ENCODE measurements around the gene NME9.

The NME9 gene

DNA sequence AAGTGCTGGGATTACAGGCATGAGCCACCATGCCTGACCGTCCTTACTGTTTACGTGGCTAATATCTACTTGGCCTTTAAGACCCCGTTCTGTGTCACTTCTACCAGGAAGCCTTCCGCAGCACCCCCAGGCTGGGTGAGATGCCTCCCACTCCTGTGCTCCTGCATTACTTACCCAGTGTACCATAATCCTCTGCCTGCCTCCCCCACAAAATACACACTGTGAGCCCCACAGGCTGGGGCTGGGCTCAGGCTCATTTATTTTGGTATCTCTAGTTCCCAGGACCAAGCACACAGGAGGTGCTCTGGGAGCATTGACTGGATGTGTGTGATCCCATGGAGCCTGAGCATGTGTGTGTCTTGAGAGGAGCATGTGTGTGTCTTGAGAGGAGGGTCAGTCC is 33.7 kb upstream of the NME9 start:
- in situ Hi-C loops (cut with HindIII; ENCODE audit: low sequenced_read_pairs): no loop called here

DNA sequence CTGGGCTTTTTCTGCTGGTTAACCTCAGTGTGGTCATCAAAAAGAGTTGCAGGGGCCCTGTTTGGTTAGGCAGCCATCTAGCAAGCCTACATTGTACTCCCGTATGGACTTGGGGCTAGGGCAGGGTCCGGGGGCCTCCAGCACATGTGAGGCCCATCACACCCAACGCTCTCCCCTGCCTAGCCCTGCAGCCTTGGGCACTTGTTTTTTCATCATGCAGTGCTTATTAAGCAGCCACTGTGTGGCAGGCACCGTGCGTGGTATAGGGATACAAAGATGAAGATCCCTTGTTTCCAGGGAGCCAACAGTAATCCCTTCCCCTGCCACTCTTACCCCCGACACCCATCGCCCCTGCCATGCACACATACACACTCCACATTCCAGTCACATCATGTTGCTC is 32.9 kb upstream of the NME9 start:
- in situ Hi-C loops (cut with HindIII; ENCODE audit: low sequenced_read_pairs): no loop called here

DNA sequence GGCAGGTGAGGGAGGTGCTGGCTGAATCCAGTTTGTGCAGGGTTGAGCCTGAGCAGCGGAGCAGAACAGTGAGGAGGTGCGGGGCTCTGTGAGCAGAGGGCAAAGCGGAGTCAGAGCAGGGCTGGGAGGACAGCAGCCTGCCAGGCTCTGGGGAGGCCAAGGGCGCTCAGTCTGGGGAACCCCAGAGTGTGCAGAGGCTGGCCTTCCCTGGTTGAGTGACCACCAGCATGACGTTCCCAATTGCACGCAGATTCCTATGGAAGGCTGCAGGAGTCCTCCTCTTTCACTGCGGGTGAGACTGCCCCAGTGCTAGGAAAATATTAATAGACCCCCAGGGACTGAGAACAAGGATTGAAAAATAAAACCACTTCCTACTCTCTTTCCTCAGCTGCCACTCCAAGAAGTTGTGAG is 31.9 kb upstream of the NME9 start:
- in situ Hi-C loops (cut with HindIII; ENCODE audit: low sequenced_read_pairs): no loop called here

DNA sequence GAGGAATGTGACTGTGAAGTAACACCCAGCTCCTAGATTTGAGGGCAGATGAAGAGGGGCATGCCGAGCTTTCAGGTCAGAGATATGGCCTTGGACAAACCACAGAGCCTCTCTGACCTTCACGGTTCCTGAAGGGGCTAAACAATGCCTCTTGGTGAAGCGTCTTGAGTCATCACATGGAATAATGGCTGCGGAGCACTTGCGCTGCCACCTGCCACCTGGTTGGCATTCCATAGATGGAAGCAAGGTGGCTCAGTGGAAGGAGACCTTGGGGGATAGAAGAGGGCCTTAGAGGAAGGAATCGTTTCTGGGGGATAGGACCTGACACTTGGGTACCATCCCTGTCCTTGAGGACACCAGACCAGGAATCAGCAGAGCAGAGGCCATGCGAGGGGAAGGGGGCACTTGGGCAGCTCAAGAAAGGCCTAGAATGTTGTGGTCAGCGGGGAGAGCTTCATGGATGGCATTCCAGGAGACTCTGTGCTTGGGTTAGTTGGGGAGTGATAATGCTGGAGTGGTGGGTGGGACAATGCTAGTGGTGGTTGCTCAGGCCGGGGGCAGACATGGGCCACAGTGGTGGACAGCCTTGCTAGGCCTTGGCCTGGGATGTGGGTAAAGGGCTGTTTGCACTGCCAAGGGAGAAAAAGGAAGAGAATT is 31.3 kb upstream of the NME9 start:
- in situ Hi-C loops (cut with HindIII; ENCODE audit: low sequenced_read_pairs): no loop called here

DNA sequence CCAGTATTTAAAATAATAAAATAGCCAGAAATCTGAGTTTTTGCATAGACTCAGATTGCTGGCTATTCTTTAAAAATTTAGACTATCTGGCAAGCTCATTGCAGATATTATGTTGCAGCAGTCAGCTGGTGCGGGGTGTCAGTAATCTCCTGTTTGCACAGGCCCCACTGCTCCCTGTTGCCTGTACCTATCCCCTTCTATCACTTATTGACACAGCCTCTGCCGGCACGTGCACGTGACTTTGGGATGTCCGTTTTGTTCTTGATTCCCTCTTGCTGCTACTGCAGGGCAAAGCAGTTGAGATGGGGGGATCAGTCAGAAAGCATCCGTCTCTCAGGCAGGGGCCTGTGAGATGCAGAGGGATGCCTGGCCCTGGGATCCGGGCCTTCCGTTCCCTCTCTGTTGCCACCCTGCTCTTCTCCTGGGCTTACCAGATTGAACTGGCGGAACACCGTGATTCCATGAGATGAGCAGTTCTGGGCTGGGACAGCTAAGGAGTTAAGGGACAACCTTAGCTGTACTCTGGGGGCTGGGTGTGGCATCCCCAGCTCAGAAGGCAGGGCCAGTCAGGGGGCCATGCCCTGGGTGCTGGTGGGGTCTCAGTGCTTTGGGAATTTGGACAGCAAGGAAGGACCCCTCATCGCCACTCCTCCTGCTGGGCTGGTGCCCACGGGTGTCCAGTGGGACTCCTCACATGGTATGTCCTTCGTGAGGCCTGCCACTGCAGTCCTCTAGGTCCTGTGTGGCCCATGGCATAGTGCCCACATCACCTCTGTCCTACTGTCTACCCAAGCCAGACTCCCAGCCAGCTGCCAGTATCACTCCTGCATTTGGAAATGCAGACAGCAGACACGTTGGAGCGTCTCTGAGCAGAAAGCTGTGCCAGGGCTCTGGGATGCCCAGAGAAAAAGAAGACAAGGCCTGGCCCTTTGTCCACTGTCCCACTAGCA is 30.5 kb upstream of the NME9 start:
- in situ Hi-C loops (cut with HindIII; ENCODE audit: low sequenced_read_pairs): no loop called here

DNA sequence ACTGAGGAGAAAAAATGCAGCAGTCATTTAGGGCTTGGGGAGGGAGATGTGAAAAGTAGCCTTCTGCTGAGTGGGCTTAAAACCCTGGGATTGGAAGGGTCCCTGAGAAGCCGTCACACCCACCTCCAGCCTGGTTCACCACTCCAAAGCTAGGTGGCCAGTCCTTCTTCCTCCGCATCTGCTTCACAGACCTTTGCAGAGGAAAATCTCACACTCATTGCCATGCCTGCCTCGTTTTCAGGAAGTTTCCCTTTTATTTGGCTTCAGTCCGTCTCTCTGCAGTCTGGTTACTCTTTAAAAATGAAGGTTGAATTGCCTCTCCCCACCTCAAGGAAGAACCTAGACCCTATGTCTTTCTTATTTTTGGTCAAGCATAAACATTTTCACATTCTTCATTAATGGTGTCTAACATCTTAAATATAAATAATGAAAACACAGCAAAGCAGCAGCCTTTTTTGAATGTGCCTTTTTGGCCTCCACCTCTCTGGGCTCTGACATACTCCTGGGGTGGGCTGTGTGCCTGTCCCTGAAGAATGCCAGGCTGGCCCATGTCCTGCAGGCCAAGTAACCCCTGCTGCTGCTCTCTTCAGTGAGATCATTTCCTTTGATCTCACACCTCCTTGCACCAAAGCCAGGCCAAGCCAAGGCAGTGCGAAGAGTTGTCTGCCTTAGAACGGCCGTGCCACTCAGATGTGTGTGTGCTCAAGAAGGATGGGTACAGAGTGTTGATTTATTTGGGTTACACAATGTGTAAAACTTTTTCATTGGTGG is 29.7 kb upstream of the NME9 start:
- in situ Hi-C loops (cut with HindIII; ENCODE audit: low sequenced_read_pairs): no loop called here

DNA sequence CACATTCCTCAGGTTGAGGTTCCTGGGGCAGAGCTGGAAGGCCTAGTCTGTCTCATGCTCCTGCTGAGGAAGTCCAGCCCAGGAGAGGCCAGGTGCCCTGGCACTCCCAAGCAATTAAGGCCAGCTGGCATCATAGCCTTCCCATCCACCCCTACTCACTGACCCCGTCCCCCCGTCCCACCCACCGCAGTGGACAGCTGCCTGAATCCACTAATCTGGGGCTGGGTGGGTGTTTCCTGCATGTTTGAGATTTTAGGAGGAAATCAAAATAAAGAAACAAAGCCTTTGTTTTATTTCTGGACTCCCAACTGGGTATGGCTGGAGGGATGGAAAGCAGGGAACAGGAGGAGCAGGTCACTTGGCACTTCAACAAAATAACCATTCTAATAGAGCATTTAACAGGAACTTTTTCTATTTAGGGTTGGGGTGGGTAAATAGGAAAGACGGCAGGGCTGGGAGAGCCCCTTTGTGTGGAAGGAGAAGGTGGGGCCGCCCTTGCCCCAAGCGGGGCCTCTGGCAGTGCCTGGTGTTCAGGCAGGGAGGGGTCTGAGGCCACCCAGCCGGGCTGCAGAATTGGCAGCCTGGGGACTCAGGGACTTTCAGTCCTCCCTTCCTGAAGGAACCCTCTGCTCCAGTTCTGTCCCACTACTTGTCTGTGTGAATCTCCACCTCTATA is 27.2 kb upstream of the NME9 start:
- in situ Hi-C loops (cut with HindIII; ENCODE audit: low sequenced_read_pairs): no loop called here

DNA sequence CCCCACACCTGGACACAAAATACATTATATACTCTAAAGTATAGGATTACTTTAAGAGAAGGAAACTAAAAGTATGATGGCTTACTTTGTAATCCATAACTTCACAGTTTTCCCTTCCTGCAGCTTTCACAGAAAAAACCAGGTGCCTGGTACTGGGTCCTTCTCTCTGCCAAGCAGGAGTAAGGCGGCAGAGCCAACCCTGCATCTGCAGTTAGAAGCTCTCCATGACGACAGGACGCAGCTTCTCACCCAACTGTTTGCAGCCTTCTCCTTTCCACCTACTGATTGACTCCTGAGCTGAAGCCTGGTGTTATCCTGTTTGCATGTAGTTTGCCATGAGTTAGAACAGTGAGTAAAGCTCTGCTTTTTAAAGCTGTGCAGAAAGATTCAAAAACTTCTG is 25.4 kb upstream of the NME9 start:
- in situ Hi-C loops (cut with HindIII; ENCODE audit: low sequenced_read_pairs): no loop called here

DNA sequence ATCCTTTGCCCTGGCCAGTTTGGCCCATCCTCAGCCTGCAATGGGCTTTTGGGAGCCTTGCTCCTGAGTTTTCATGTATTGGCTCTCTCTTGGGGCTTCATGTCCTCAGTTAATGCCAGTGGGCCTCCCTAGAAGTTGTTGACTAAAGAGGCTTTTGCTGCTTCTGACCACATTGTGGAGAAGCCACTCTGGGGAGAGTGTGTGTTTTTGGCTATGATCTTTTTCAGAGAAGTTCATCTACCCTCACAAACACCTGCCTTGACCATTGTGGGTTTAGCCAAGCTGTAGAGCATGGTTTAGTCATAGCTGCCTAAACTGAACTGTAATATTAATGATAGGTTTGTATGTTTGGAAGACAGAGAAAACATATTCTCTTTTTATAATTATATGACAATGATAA is 24.7 kb upstream of the NME9 start:
- in situ Hi-C loops (cut with HindIII; ENCODE audit: low sequenced_read_pairs): no loop called here

DNA sequence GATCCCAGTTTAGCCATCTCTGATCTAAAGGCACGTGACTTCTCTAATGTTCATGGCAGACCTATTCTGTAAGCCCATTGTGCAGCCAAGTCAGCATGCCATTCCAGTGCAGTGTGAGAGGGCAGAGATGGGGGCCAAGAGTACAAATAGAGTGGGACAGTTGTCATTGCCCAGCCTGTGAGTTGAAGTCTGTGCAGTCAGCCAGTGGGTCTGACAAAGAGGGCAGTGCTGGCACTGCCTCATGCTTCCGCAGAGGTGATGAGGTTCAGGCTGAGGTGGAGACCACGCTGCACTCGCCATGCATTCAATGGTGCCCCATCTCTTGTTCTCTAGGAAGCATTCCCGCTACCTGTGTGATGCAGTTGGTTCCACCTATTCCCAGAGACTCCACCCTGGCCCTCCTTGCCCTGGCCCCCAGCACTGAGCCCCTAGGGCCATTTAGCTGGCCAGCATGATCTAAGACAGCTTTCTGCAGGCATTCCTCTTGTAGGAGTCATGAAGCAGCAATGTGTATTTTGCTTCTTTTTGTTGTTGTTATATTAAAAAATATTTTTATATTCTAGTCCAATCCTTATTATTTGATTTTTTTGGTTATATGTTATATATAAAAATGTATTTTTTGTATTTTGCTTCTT is 22.4 kb upstream of the NME9 start:
- in situ Hi-C loops (cut with HindIII; ENCODE audit: low sequenced_read_pairs): no loop called here

DNA sequence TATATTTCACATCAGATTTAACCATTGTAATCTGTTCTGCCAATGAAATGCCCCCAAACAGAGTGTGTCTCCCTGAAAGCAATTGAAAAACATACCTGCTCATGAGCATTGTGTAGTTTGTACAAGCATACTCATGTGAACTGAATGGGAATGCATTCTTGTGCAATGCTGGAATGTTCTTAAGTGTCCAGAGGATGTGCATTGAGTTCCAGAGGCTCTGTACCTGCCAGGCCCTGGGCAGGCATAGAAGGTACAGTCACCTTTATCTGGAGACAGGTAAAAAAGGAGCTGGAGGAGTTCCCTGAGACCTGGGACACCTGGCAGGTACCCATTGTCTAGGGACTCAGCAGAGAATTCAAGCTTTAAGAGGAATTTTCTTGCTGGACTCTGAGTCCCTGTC is 21.5 kb upstream of the NME9 start:
- in situ Hi-C loops (cut with HindIII; ENCODE audit: low sequenced_read_pairs): no loop called here

DNA sequence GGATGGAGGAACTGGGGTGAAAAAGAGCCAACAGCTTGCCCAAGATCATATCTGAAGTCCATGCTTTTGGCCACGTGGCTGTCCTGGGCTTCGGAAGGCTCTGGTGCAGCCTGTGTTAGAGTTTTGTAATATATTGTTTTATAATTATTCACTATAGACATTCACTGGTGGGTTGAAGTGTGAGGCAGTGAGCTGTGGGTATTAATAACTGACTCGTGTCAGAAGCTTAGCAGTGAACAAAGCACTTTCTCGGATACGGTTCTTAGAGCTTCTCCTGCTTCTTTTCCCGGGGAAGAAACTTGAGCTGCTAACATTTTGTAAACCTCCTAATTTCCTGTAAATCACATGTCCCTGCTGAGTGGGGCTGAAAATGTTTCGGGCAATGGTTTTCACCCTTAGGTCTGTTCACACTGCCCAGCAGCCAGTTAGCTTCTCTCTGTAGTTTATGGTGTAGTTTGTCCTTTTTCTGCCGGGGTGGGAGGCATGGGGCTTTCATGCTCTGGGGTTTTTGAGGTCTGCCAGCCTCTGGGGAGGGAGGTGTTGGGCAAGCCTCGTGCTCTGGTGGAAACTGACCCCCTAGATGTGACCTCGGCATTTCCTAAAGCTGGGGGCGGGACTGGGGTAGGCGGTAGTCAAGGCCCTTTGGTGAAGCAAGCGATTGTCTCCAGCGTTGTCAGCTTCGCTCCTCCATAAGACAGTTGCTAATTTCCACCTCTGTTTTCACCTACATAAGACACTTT is 20.4 kb upstream of the NME9 start:
- in situ Hi-C loops (cut with HindIII; ENCODE audit: low sequenced_read_pairs): no loop called here

DNA sequence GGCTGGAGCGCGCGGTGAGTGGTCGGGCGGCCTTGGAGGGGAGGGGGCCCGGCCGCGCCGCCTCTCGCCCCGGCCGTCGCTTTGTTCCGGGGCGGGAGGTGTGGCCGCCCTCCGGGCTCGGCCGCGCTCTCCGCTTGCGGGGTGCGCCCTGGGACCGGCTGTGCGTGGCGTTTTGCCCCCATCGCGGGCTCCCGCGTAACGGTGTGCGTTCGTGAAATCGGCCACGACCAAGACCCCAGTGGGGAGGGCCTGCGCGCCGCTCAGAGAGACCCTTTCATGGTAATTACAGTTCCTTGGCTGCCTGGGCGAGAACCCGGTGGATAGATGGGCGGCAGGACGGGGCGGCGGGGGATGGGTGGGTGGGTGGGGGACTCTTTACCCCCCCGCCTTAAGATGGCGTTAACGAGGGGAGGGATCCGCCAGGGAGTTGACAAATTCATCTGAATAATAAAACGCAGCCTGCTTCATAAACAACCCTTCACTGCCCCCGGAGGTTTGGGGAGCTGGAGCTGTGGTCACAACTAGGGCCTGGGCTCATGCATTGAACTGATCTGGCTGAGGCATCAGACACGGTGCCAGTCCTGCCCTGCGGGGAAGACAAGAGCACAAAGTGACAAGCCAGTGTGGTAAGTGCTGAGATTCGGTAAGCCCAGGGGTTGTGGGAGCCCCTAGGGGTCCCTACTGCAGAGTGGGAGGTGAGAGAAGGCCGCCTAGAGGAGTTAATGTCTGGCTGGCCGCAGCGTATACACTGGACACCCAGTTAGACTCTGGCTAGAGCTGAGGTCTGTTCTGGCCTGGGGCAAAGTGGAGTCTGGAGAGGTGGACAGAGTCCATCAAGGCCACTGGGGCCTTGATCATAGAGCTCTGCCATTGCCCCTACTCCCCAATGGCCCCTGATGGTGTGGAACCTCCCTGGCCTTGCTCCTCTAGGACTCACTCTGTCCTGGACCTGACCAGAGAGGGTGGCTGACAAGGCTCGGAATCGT is 19.4 kb upstream of the NME9 start:
- in situ Hi-C loops (cut with HindIII; ENCODE audit: low sequenced_read_pairs): no loop called here

DNA sequence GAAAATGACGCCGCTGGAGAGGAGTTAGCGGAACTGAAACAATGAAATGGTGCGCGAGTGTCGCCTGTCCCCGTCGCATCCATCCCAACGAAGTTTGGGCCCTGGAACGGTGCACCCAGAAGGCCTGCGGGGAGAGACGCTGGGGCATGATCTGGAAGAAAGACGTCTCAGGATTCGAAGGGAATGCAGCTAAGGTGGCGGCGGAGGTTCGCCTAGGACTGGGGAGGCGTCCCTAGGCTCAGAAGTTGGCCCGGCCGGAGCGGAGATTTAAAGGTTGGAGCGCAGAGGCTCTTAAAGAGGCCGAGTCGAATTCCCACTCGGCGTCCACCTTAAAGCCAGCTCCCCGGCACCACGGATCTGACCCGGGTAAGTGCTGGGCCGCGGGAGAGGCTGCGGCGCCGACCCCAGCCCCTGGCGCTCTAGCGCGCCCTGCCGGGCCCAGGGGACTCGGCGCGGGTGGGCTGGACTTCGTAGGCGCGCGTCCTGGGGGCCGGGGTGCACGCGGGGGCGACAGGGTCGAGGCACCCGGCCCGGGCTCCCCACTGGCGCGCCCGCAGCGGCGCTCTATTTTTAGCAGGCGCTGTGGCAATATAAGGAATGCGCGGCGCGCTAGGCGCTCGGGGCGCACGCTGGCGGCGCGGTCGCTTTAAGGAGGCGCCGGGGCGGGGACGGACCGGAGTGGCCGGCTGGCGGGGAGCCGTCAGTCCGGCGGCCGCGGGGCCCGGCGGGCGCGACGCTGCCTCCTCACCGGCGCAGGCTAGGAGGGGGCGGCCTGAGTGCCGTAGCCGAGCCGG is 18.5 kb upstream of the NME9 start, which contains the start of gene MRAS:
Gene MRAS (plus strand): TSS at position 620 of the 794 bp plus-strand sequence. CDS start 24,305 bp downstream, outside the sequence.
- in situ Hi-C loops (cut with HindIII; ENCODE audit: low sequenced_read_pairs): no loop called here

DNA sequence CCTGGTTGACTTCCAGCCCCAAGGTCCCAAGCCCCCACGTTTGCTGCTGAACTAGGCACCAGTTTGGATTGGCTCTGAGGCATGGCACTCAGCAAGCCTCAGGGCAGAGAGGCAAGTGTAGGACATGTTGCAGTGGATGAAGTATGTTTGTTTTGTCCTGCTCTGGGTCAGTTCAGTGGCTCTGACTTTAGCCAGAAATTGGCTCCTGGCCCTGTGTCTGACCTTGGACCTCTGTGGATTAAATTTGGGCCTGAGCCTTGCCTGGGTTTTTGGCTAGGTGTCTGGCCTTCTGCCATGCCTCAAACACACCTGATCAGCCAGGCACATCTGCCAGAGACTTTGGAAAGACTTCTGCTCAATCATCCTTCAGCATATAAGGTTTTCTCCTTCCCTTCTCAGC is 15.1 kb upstream of the NME9 start:
- in situ Hi-C loops (cut with HindIII; ENCODE audit: low sequenced_read_pairs): no loop called here

DNA sequence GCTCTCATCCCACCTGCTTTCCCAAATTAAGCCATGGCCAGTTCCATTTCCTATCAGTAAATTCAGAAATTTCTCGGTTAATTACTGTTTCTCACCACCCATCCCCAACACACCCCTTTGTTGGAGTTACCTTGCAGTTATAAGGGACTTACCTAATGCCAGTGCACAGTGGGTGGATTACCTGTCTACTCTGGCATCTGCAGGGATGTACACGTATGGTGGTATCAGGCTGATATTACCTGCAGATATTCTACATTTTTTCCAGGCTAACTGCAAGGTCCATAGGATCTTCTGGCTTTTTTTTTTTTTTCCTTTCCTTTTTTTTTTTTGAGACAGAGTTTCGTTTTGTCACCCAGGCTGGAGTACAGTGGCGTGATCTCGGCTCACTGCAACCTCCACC is 10.9 kb upstream of the NME9 start:
- in situ Hi-C loops (cut with HindIII; ENCODE audit: low sequenced_read_pairs): no loop called here

DNA sequence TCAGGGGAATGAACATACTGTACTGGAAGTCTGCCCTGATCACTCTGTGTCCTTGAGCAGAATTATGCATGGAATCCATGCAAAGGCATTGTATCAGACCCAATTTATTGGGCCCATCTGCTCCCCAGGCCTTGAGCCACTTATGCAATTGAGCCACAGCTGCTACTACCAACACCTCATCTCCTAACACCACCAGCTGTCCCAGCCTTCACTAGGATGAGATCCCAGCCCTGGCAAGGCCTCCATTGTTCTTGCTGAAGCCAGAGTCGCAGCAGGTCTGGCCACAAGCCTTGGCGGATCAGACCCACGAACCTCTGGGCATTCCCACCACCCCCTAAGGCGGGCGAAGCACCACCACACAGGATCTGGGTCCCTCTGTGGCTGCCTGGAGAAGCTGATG is 9.2 kb upstream of the NME9 start:
- in situ Hi-C loops (cut with HindIII; ENCODE audit: low sequenced_read_pairs): loop anchor here (10.0 kb wide), 1 partner anchor 66 kb away; no protein-coding TSS in a partner anchor

DNA sequence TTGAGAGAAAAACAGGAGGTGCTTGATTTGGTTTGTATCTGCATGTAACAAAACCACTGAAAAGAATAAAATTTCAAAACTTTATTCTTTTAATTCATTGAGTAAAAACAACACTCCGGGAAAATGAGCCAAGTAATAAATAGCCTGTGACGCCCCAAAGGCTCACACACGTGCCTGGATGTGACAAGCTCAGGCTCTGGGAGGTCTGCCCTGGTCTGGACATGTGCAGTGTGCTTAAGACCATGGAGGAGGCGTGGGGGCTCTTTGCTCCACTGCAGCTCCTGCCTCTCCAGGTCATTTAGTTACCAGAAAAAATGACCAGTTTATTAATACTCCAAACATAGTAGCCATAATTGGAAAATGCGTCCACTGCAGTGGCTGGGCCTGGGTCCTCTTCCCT is 8.6 kb upstream of the NME9 start:
- in situ Hi-C loops (cut with HindIII; ENCODE audit: low sequenced_read_pairs): loop anchor here (10.0 kb wide), 1 partner anchor 67 kb away; no protein-coding TSS in a partner anchor
